ENCODE results near the gene CHST3.

Gene CHST3

GRCh38 chr10:72037266-72037665, 73.1 kb downstream of the CHST3 start:
- no peaks in the 10 kb centered on the region for H3K27me3 ChIP-seq (ENCODE audit: insufficient read depth, low read depth, severe bottlenecking)
- no peak overlapping the region for H3K27ac ChIP-seq
- TF ChIP-seq CTCF (IDR thresholded peaks at IDR 0.05; ENCODE audit: low read depth, low read length) = no peak
- no peak for DNase-seq
- H3K4me3 ChIP-seq (ENCODE audit: low read depth, low read length) = no peak overlapping the region
- no peaks in the 10 kb centered on the region for H3K36me3 ChIP-seq
- no peaks in the 10 kb centered on the region for H3K9me3 ChIP-seq (ENCODE audit: severe bottlenecking)

GRCh38 chr10:72037811-72038210, 73.6 kb downstream of the CHST3 start:
- no peak for TF ChIP-seq CTCF (IDR thresholded peaks at IDR 0.05; ENCODE audit: low read depth, low read length)
- Histone ChIP-seq H3K9me3 (ENCODE audit: severe bottlenecking) (no peaks in the 10 kb centered on the region), H3K36me3 (no peaks in the 10 kb centered on the region), H3K27ac (no peak overlapping the region), H3K27me3 (ENCODE audit: insufficient read depth, low read depth, severe bottlenecking) (no peaks in the 10 kb centered on the region), H3K4me3 (ENCODE audit: low read depth, low read length) (no peak overlapping the region)
- no peak for DNase-seq

GRCh38 chr10:72038458-72039001, 74.3 kb downstream of the CHST3 start:
- no peak for TF ChIP-seq CTCF (IDR thresholded peaks at IDR 0.05; ENCODE audit: low read depth, low read length)
- no peaks in the 10 kb centered on the region for H3K27me3 ChIP-seq (ENCODE audit: insufficient read depth, low read depth, severe bottlenecking)
- H3K4me3 ChIP-seq (ENCODE audit: low read depth, low read length) = no peak overlapping the region
- H3K36me3 ChIP-seq = no peaks in the 10 kb centered on the region
- H3K9me3 ChIP-seq (ENCODE audit: severe bottlenecking) = no peaks in the 10 kb centered on the region
- no peak overlapping the region for H3K27ac ChIP-seq
- DNase-seq = no peak

- H3K4me3 ChIP-seq (ENCODE audit: low read depth, low read length) = no peak overlapping the region
- H3K36me3 ChIP-seq = no peaks in the 10 kb centered on the region
- no peak overlapping the region for H3K27ac ChIP-seq
- TF ChIP-seq CTCF (IDR thresholded peaks at IDR 0.05; ENCODE audit: low read depth, low read length) = no peak
- H3K9me3 ChIP-seq (ENCODE audit: severe bottlenecking) = no peaks in the 10 kb centered on the region
- no peaks in the 10 kb centered on the region for H3K27me3 ChIP-seq (ENCODE audit: insufficient read depth, low read depth, severe bottlenecking)
- DNase-seq = no peak
Measured at GRCh38 chr10:72039377-72039776, 75.2 kb downstream of the CHST3 start.

- no peaks in the 10 kb centered on the region for H3K27me3 ChIP-seq (ENCODE audit: insufficient read depth, low read depth, severe bottlenecking)
- H3K27ac ChIP-seq = no peak overlapping the region
Measured at GRCh38 chr10:72041491-72041890, 77.3 kb downstream of the CHST3 start.

More at GRCh38 chr10:72041491-72041890, 77.3 kb downstream of the CHST3 start:
- H3K4me3 ChIP-seq (ENCODE audit: low read depth, low read length) = no peak overlapping the region
- no peak for TF ChIP-seq CTCF (IDR thresholded peaks at IDR 0.05; ENCODE audit: low read depth, low read length)
- no peaks in the 10 kb centered on the region for H3K9me3 ChIP-seq (ENCODE audit: severe bottlenecking)
- no peaks in the 10 kb centered on the region for H3K36me3 ChIP-seq
- DNase-seq = no peak

Data from WERI-Rb-1 (cell line).